Transverse colon (tissue), 3 donors: Measurements from ENCODE around the gene ARCN1.

Experiments used
- CTCF ChIP-seq, 5 experiments: fragments of 200-600 bp in 3 of 5; fragments of 450-650 bp in 2 of 5; sonication (generic) in 3 of 5; IDR thresholded peaks; 1 replicate in 2 of 5; 2 replicates in 3 of 5; pipeline ENCODE4 v1.5.1; 2016 to 2017; ENCODE audit warnings: antibody characterized with exemption in 5 of 5, inconsistent platforms in 3 of 5, mild to moderate bottlenecking in 2 of 5, moderate library complexity in 1 of 5
- POLR2A ChIP-seq: fragments of 450-650 bp; IDR thresholded peaks from one replicate; pipeline ENCODE4 v1.6.1; 2016; ENCODE audit warnings: antibody characterized with exemption, mild to moderate bottlenecking, moderate library complexity

DNA sequence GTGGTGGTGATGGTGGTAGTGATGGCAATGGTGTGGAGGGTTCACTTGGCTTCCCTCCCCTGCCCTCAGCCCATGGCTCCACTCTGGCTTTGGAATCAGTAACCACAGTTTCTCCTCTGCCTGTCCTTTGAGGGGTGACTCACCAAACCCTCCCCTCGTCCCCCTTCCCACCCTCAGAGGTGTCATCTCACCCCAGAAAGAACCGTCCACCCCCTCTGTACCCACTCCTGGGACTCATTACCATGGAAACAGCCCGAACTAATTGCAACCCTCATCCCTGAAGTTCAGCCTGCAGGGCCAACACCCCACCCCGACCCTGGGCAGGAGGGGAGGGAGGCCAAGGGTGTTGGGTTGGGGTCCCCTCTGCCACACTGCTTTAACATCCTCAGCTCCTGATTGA lies 61.8 kb downstream of the ARCN1 start:
- TF ChIP-seq CTCF (IDR thresholded peaks at IDR 0.05) (no peak), POLR2A (no peak)
